BLaER1 (cell line): Measurements from ENCODE around the gene RASA1.
A peak's percentile ranks its signal among the peaks of the same experiment; 100 is the strongest.
"Not testable (repeated sequence)": the region's sequence is repeated elsewhere in the genome, so short reads cannot be mapped to it uniquely, and the experiment has no call there.

ENCODE experiments used
- H3K27ac ChIP-seq: shearing (Covaris generic); formaldehyde crosslinking; 2 replicates; pipeline ENCODE4 v1.8.1; 2022
- H3K27me3 ChIP-seq: shearing (Covaris generic); formaldehyde crosslinking; 2 replicates; pipeline ENCODE4 v1.8.1; 2022
- H3K36me3 ChIP-seq: shearing (Covaris generic); formaldehyde crosslinking; 2 replicates; pipeline ENCODE4 v1.8.1; 2022
- H3K4me1 ChIP-seq: shearing (Covaris generic); formaldehyde crosslinking; 2 replicates; pipeline ENCODE4 v1.8.1; 2022
- H3K4me2 ChIP-seq: shearing (Covaris generic); formaldehyde crosslinking; 2 replicates; pipeline ENCODE4 v1.8.1; 2022
- H3K4me3 ChIP-seq: shearing (Covaris generic); formaldehyde crosslinking; 2 replicates; pipeline ENCODE4 v1.8.1; 2022
- H3K9ac ChIP-seq: shearing (Covaris generic); formaldehyde crosslinking; 2 replicates; pipeline ENCODE4 v1.8.1; 2022
- H3K9me3 ChIP-seq: shearing (Covaris generic); formaldehyde crosslinking; 2 replicates; pipeline ENCODE4 v1.8.1; 2022
- H4K20me1 ChIP-seq: shearing (Covaris generic); formaldehyde crosslinking; 2 replicates; pipeline ENCODE4 v1.8.1; 2022
- Cebpa-rat ChIP-seq: shearing (Covaris generic); IDR thresholded peaks from 2 replicates; pipeline ENCODE4 v1.8.1; 2022

Gene RASA1

DNA sequence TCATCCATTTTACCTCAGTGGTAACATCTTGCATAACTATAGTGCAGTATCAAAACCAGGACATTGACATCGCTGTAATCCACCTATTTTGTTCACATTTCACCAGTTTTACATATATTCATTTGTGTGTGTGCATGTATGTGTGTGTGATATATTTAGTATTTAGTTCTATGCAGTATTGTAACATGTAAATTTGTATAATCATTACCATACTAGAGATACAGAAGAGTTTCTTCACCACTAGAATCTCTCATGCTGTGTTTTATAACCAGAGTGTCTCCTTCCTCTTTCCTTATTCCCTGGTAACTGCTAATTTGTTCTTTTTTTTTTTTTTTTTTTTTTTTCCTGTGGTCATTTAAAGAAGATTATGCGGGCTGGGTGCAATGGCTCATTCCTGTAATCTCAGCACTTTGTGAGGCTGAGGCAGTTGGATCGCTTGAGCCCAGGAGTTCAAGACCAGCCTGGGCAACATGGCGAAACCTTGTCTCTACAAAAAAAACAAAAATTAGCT, 11.0 kb downstream of the RASA1 start:
- no peak overlapping the region for H3K4me2 ChIP-seq

DNA sequence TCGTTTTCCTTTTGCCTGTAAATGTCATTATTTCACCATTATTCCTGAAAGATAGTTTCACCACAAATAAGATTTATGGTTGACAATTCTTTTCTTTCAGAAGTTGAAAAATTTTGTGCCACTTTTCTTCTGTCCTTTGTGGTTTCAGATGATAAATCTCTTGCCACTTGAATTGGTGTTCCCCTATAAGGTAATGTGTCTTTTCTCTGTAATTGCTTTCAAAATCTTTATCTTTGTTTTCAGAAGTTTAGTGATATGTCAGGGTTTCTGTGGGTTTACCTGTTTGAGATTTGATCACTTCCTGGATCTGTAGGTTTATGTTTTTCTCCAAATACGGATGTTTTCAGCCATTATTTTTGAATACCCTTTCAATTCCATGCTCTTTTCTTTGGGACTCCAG, 14.6 kb downstream of the RASA1 start:
- Histone ChIP-seq H3K36me3 (peaks cover 44% of the 10 kb centered on the region), H3K4me1 (no peaks in the 10 kb centered on the region), H3K9ac (no peak overlapping the region), H3K9me3 (peaks cover 15% of the 10 kb centered on the region), H4K20me1 (peaks cover 83% of the 10 kb centered on the region), H3K4me3 (no peak overlapping the region), H3K27me3 (no peaks in the 10 kb centered on the region), H3K4me2 (no peak overlapping the region), H3K27ac (no peak overlapping the region)
- TF ChIP-seq Cebpa-rat: no peak

More for the DNA sequence above, 11.0 kb downstream of the RASA1 start:
- no peak for TF ChIP-seq Cebpa-rat
- no peak overlapping the region for H3K4me3 ChIP-seq
- peaks cover 15% of the 10 kb centered on the region for H3K9me3 ChIP-seq
- peaks cover 96% of the 10 kb centered on the region for H4K20me1 ChIP-seq
- no peaks in the 10 kb centered on the region for H3K4me1 ChIP-seq
- H3K36me3 ChIP-seq: peaks cover 46% of the 10 kb centered on the region
- no peak overlapping the region for H3K27ac ChIP-seq
- no peaks in the 10 kb centered on the region for H3K27me3 ChIP-seq
- no peak overlapping the region for H3K9ac ChIP-seq

DNA sequence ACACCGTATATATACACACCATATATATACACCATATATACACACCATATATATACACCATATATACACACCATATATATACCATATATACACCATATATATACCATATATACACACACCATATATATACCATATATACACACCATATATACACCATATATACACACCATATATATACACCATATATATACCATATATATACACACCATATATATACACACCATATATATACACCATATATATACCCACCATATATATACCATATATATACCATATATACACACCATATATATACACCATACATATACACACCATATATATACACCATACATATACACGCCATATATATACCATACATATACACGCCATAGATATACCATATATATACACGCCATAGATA, 19.6 kb downstream of the RASA1 start:
- H3K27ac ChIP-seq: not testable (repeated sequence)
- peaks cover 21% of the 10 kb centered on the region for H3K9me3 ChIP-seq

DNA sequence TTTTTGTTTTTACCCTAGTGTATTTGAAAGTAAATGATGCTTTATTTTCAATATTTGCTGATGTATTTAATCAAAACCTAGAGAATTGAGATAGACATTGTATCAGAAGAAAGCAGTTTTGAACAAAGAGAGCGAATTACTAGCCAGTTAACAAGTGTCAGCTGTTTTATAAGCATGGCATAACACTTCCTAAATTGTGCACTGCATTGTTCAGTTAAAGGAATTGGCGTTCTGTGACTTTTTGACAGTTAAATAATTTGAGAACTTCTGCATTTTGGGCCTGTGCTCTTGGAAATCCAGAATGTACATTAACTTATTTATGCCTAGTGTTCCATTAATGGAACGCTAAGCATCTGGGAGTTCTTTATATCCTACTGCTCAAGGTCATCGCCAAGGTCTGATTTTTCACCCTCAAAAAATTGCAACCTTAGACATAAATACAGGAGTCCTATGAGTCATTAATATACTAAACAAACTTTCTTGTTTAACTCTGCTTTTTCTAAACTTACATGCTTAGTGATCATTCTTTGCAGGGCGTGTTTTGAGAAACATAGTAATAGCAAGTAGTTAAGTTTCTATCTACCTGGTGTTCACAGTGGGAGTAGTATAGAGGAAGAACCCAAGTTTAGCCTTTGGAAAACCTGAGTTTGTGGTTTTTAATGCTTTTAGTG, 31.1 kb downstream of the RASA1 start:
- H3K27me3 ChIP-seq: no peaks in the 10 kb centered on the region

More for the DNA sequence above, 19.6 kb downstream of the RASA1 start:
- H3K4me2 ChIP-seq, H3K4me3 ChIP-seq, H3K27me3 ChIP-seq, H3K9ac ChIP-seq, H3K4me1 ChIP-seq: not testable (repeated sequence)
- H4K20me1 ChIP-seq: peaks cover 48% of the 10 kb centered on the region
- peaks cover 40% of the 10 kb centered on the region for H3K36me3 ChIP-seq

DNA sequence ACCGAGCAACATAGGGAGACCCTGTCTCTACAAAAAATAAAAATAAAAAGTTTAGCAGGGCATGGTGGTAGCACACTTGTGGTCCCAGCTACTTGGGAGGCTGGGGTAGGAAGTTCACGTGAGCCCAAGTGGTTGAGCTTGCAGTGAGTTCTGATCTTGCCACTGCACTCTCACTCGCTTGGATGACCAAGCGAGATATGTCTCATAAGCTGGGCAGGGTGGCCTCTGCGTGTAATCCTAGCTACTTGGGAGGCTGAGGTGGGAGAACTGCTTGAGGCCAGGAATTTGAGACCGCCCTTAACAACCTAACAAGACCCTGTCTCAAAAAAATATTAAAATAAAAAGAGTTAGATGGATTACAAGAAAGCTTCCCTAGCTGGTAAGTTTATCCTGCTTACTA, 32.5 kb downstream of the RASA1 start:
- Histone ChIP-seq H4K20me1 (peaks cover 66% of the 10 kb centered on the region), H3K4me2 (no peak overlapping the region), H3K9ac (no peak overlapping the region), H3K4me1 (peaks cover 22% of the 10 kb centered on the region), H3K27me3 (no peaks in the 10 kb centered on the region), H3K36me3 (peaks cover 25% of the 10 kb centered on the region), H3K9me3 (peaks cover 12% of the 10 kb centered on the region), H3K4me3 (no peak overlapping the region), H3K27ac (no peak overlapping the region)
- TF ChIP-seq Cebpa-rat: no peak

More for the DNA sequence above, 31.1 kb downstream of the RASA1 start:
- Histone ChIP-seq H4K20me1 (peaks cover 77% of the 10 kb centered on the region), H3K36me3 (peaks cover 14% of the 10 kb centered on the region), H3K9me3 (peaks cover 15% of the 10 kb centered on the region), H3K4me3 (no peak overlapping the region), H3K9ac (no peak overlapping the region), H3K4me1 (peaks cover 22% of the 10 kb centered on the region), H3K27ac (0 out of 2 replicates have a peak overlapping the region, but pooled peaks have one; percentile 4), H3K4me2 (peak overlapping the region; percentile 33; the same call in 1 of the 2 replicates)
- TF ChIP-seq Cebpa-rat: no peak

DNA sequence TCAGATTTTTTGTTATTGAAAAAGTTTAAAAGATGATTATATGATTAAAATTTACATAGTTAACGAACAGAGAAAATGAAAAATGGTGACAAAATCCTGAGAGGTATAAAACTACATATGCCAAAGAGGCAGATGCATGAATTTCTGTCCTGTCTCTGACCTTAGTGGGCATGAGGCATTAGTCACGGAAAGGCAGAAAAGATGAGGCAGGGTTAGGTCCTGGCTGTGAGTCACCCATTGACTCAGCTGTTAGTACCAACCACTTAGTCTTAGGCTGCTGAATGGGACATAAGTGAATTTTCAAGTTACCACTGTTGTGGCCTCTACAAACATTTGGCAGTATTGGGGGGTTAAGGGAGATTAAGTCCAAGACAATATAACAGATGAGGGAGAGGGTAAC, 33.1 kb downstream of the RASA1 start:
- no peak overlapping the region for H3K9ac ChIP-seq
- H3K27me3 ChIP-seq: no peaks in the 10 kb centered on the region
- H3K9me3 ChIP-seq: peaks cover 14% of the 10 kb centered on the region
- no peak overlapping the region for H3K27ac ChIP-seq
- H3K36me3 ChIP-seq: peaks cover 27% of the 10 kb centered on the region
- H3K4me3 ChIP-seq: no peak overlapping the region
- peaks cover 22% of the 10 kb centered on the region for H3K4me1 ChIP-seq
- no peak for TF ChIP-seq Cebpa-rat
- H4K20me1 ChIP-seq: peaks cover 61% of the 10 kb centered on the region
- no peak overlapping the region for H3K4me2 ChIP-seq

DNA sequence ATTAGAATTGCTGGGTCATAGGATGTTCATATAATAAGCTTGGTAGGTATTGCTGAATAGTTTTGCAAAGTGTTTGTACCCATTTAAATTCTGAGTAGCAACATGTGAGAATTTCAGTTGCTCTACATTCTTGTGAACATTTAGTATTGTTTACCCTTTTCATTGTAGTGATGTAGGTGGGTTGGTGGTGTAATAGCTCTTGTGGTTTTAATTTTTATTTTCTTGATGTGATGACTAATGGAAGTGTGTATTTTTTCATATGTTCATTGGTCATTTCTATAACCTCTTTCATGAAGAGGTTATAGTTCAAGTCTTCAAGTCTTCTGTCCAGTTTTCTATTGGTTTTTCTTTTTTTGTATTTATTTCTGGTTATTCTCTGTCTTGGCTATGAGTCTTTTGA, 34.4 kb downstream of the RASA1 start:
- TF ChIP-seq Cebpa-rat: no peak
- H3K9ac ChIP-seq: no peak overlapping the region
- H3K9me3 ChIP-seq: peaks cover 18% of the 10 kb centered on the region
- peaks cover 53% of the 10 kb centered on the region for H4K20me1 ChIP-seq
- peaks cover 37% of the 10 kb centered on the region for H3K36me3 ChIP-seq
- H3K27ac ChIP-seq: no peak overlapping the region
- H3K4me1 ChIP-seq: peaks cover 23% of the 10 kb centered on the region
- no peaks in the 10 kb centered on the region for H3K27me3 ChIP-seq
- no peak overlapping the region for H3K4me3 ChIP-seq
- H3K4me2 ChIP-seq: no peak overlapping the region

DNA sequence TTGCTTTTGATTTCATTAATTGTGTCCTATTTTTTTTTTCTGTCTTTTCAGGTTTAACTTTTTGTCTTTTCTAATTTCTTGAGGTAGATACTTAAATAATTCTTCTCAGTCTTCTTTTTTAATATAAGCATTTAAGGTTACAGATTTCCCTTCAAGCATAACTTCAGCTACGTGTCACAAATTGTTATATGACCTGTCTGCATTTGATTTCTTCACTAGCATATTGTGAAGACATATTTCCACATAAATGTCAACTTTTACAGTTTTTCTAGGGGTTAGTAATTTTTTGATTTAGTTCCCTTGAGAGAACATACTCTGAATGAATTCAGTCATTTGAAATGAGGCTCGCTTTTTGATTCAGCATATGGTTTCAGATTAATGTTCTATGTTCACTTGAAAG, 35.6 kb downstream of the RASA1 start:
- no peak overlapping the region for H3K9ac ChIP-seq
- H3K4me3 ChIP-seq: no peak overlapping the region
- H3K27ac ChIP-seq: no peak overlapping the region
- peaks cover 23% of the 10 kb centered on the region for H3K4me1 ChIP-seq
- H3K27me3 ChIP-seq: no peaks in the 10 kb centered on the region
- H3K4me2 ChIP-seq: no peak overlapping the region
- peaks cover 18% of the 10 kb centered on the region for H3K9me3 ChIP-seq
- no peak for TF ChIP-seq Cebpa-rat
- H3K36me3 ChIP-seq: peaks cover 34% of the 10 kb centered on the region
- H4K20me1 ChIP-seq: peaks cover 50% of the 10 kb centered on the region

DNA sequence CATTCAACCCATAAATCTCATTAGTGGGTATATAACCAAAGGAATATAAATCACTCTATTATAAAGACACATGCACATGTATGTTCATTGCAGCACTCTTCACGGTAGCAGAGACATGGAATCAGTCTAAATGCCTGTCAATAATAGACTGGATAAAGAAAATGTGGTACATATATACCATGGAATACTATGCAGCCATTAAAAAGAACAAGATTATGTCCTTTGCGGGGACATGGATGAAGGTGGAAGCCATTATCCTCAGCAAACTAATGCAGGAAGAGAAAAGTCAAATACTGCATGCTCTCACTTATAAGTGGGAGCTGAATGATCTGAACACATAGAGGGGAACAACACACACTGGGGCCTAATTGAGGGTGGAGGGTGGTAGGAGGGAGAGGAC, 38.4 kb downstream of the RASA1 start:
- peaks cover 14% of the 10 kb centered on the region for H3K4me1 ChIP-seq
- H3K9ac ChIP-seq, H3K4me2 ChIP-seq, H3K27ac ChIP-seq, H3K27me3 ChIP-seq, H3K4me3 ChIP-seq: not testable (repeated sequence)
- peaks cover 34% of the 10 kb centered on the region for H3K36me3 ChIP-seq
- H4K20me1 ChIP-seq: peaks cover 45% of the 10 kb centered on the region
- peaks cover 18% of the 10 kb centered on the region for H3K9me3 ChIP-seq

DNA sequence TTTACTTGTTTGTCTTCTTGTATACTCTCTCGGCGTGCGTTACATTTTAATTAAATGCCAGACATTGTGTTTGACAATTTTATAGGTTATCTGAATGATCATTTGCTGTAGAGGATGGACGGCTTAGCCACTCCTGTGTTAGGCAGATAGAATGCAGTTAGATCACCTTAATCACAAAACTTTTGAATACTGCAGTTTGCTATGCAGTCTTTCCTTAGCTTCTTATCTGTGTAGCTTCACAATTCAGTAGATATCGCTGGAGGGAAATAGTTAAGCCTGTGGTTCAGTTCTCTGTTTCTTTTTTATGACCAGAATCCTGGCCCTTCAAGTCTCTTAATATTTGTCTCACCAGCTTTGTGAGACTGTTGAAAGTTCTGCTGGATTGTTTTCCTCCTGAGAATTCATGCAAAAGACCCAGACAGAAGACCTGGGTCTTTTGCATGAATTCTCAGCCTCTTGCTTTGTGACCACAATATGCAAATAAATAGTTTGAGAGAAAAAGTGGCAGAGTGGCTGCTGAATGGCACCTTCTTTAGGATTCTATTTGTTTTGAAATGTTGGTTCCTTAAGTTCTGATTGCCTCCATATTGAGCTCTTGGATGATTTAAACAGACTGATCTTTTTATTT, 40.2 kb downstream of the RASA1 start:
- Histone ChIP-seq H3K9ac (no peak overlapping the region), H3K4me1 (peaks cover 14% of the 10 kb centered on the region), H3K4me3 (no peak overlapping the region), H3K9me3 (peaks cover 18% of the 10 kb centered on the region), H3K27me3 (no peaks in the 10 kb centered on the region), H3K36me3 (peaks cover 39% of the 10 kb centered on the region), H3K27ac (no peak overlapping the region), H3K4me2 (peak overlapping the region; percentile 28), H4K20me1 (peaks cover 48% of the 10 kb centered on the region)
- TF ChIP-seq Cebpa-rat: no peak
